COLO829 (cell line): ENCODE results near the gene NRXN3.

ENCODE experiments used
- DNase-seq: peaks from one replicate; pipeline ENCODE4 v3.0.0; 2012; ENCODE audit warnings: low spot score

The NRXN3 gene

GRCh38 chr14:79630288-79630960 is 1460.3 kb downstream of the NRXN3 start:
- DNase-seq, result no peak

GRCh38 chr14:79631276-79631675 is 1461.1 kb downstream of the NRXN3 start:
- no peak for DNase-seq

- no peak for DNase-seq
Measured at GRCh38 chr14:79638672-79639266, 1468.6 kb downstream of the NRXN3 start.

GRCh38 chr14:79639613-79640012 is 1469.4 kb downstream of the NRXN3 start:
- no peak for DNase-seq

- DNase-seq, result no peak
Measured at GRCh38 chr14:79641371-79641770, 1471.2 kb downstream of the NRXN3 start.

- no peak for DNase-seq
Measured at GRCh38 chr14:79643132-79643531, 1473.0 kb downstream of the NRXN3 start.

GRCh38 chr14:79645753-79646362 is 1475.7 kb downstream of the NRXN3 start:
- DNase-seq, result no peak

- DNase-seq, result no peak
Measured at GRCh38 chr14:79649856-79650255, 1479.7 kb downstream of the NRXN3 start.

- DNase-seq, result no peak
Measured at GRCh38 chr14:79652513-79653307, 1482.5 kb downstream of the NRXN3 start.

- no peak for DNase-seq
Measured at GRCh38 chr14:79656056-79656455, 1485.9 kb downstream of the NRXN3 start.

- DNase-seq, result no peak
Measured at GRCh38 chr14:79656496-79656895, 1486.3 kb downstream of the NRXN3 start.

GRCh38 chr14:79658221-79658620 is 1488.0 kb downstream of the NRXN3 start:
- no peak for DNase-seq

GRCh38 chr14:79658769-79659168 is 1488.6 kb downstream of the NRXN3 start:
- DNase-seq, result no peak

- no peak for DNase-seq
Measured at GRCh38 chr14:79660053-79660939, 1490.1 kb downstream of the NRXN3 start.

- no peak for DNase-seq
Measured at GRCh38 chr14:79661752-79662151, 1491.6 kb downstream of the NRXN3 start.

- DNase-seq, result no peak
Measured at GRCh38 chr14:79663453-79663852, 1493.3 kb downstream of the NRXN3 start.

GRCh38 chr14:79665556-79665955 is 1495.4 kb downstream of the NRXN3 start:
- DNase-seq, result no peak

- no peak for DNase-seq
Measured at GRCh38 chr14:79668951-79669350, 1498.8 kb downstream of the NRXN3 start.

- DNase-seq, result no peak
Measured at GRCh38 chr14:79670811-79671210, 1500.6 kb downstream of the NRXN3 start.

GRCh38 chr14:79680087-79680486 is 1509.9 kb downstream of the NRXN3 start:
- DNase-seq, result no peak

GRCh38 chr14:79686196-79686595 is 1516.0 kb downstream of the NRXN3 start:
- DNase-seq, result no peak

GRCh38 chr14:79690960-79691359 is 1520.8 kb downstream of the NRXN3 start:
- DNase-seq, result no peak
